Smooth muscle cell (in vitro differentiated cells): Measurements from ENCODE around the gene FLYWCH1. TPM values are rescaled to one million over a fixed set of nuclear protein-coding genes. Genes with fewer than 3 reads are reported as not detected.

Source experiments
- DNase-seq: peaks from one replicate; lab custom pipeline; 2025; ENCODE audit not compliant: unreplicated experiment; lab: John Stamatoyannopoulos, UW
- H2AFZ ChIP-seq: fragments of 200-600 bp; sonication (generic); 2 replicates; pipeline ENCODE4 v1.6.0; 2016; ENCODE audit warnings: antibody characterized with exemption, low read depth, mild to moderate bottlenecking
- H3F3A ChIP-seq: fragments of 200-600 bp; sonication (generic); 2 replicates; pipeline ENCODE4 v1.6.0; 2017; ENCODE audit warnings: antibody characterized with exemption, low read depth
- H3K27ac ChIP-seq: fragments of 200-600 bp; sonication (generic); 2 replicates; pipeline ENCODE4 v1.5.1; 2016; ENCODE audit warnings: low read depth, mild to moderate bottlenecking
- H3K27me3 ChIP-seq: fragments of 200-600 bp; sonication (generic); 2 replicates; pipeline ENCODE4 v1.6.1; 2016; ENCODE audit warnings: low read depth, mild to moderate bottlenecking
- H3K36me3 ChIP-seq: fragments of 200-600 bp; sonication (generic); 2 replicates; pipeline ENCODE4 v1.5.1; 2016; ENCODE audit warnings: low read depth
- H3K4me1 ChIP-seq: fragments of 200-600 bp; sonication (generic); 2 replicates; pipeline ENCODE4 v1.5.1; 2016; ENCODE audit warnings: low read depth
- H3K4me2 ChIP-seq: fragments of 200-600 bp; sonication (generic); 2 replicates; pipeline ENCODE4 v1.6.0; 2016; ENCODE audit warnings: mild to moderate bottlenecking
- H3K4me3 ChIP-seq: fragments of 200-600 bp; sonication (generic); 2 replicates; pipeline ENCODE4 v1.5.1; 2016; ENCODE audit warnings: mild to moderate bottlenecking
- H3K79me2 ChIP-seq: fragments of 200-600 bp; sonication (generic); 2 replicates; pipeline ENCODE4 v1.6.0; 2016; ENCODE audit warnings: low read depth, mild to moderate bottlenecking
- H3K9ac ChIP-seq: fragments of 200-600 bp; sonication (generic); 2 replicates; pipeline ENCODE4 v1.6.0; 2016; ENCODE audit warnings: low read depth
- H3K9me3 ChIP-seq: fragments of 200-600 bp; sonication (generic); replicated peaks from 2 replicates; pipeline ENCODE4 v1.5.1; 2016; ENCODE audit warnings: low read depth
- H4K20me1 ChIP-seq: fragments of 200-600 bp; sonication (generic); 2 replicates; pipeline ENCODE4 v1.6.0; 2016; ENCODE audit warnings: low read depth
- WGBS: methylation state at CpG from one replicate; pipeline ENCODE4 v1.1.7; 2016; ENCODE audit warnings: low lambda C conversion rate; 5-methylcytosine and 5-hydroxymethylcytosine counted together
- polyA plus RNA-seq: library from polyadenylated mRNA; unstranded; fragments of >200 nt; fragmentation: Nextera tagmentation; extraction: Ambion mirVana; gene quantifications from 2 replicates; pipeline ENCODE4 v1.2.1, GENCODE V29; 2016
- total RNA-seq: library from RNA; depleted of rRNA; stranded (reverse); fragments of >200 nt; gene quantifications from 2 replicates; pipeline ENCODE4 v1.2.3, GENCODE V29; 2014
- TF ChIP-seq, protein P1 (sequence below): fragments of 200-600 bp; sonication (generic); IDR thresholded peaks from 2 replicates; pipeline ENCODE4 v1.5.1; 2017; ENCODE audit warnings: borderline replicate concordance, mild to moderate bottlenecking, antibody characterized with exemption; ENCODE audit not compliant: insufficient read depth, poor library complexity, severe bottlenecking

The FLYWCH1 gene
- total and polyA plus RNA-seq, 2 experiments from 2014 or later, result 13.5 to 26.0 TPM

DNA sequence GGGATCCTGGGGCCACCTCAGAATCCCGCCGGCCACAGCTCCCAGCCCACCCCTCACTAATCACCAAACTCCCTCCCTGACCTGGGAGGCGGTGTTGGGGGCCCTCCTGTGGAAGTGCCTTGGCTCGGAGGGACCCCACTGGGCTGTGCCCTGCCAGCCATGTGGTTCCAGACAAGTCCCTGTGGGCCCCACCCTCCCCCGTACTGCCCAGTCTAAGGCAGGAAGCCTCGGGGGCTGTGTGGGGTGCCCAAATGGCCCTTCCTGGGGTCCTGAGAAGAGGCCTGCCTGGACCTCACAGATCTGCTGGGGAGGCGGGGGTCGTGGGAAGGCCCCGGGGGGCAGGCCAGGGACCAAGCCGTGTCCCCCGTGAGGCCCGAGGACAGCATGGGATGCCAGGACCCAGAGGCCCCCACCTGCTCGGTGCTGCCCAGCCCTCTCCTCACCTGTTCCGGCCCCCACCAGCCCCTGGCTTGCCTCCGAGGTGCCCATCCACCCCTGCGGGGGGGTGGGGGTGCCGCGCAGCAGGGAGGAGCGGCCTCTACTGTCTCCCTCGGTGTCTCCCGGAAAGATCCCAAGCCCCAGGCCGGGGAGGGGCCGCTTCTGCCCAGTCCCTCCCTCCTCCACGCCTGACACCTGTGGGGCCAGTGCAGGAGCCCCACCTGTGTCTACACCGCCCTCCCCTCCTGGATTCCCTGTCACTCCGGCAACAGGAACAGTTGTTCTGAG is 43.1 kb downstream of the FLYWCH1 start:
- Histone ChIP-seq H3K79me2 (no peaks in the 10 kb centered on the region), H3K9ac (no peak overlapping the region), H3K9me3 (no peaks in the 10 kb centered on the region)

DNA sequence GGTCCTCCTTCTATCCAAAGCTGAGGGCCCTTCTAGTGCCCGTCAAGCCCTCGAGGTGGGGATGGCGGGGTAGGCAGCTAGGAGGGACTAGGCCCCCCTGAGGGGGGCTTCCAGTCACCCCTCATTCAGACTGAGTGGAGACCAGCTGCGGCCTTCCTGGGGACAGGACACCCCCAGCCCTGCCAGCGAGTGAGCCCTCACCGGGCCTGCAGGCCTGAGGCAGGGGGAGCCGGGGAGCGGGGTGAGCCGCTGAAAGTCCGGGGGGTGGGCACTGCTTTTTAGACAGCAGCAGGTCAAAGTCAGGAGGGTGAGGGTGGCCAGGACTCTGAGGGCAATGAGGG is 43.7 kb downstream of the FLYWCH1 start:
- Histone ChIP-seq H3K9ac (no peak overlapping the region), H2AFZ (no peak overlapping the region), H3K4me3 (no peak overlapping the region), H3K27ac (no peak overlapping the region), H3K79me2 (no peaks in the 10 kb centered on the region), H3K9me3 (no peaks in the 10 kb centered on the region), H3K4me1 (no peaks in the 10 kb centered on the region), H3K36me3 (no peaks in the 10 kb centered on the region), H3K4me2 (no peak overlapping the region), H3F3A (no peaks in the 10 kb centered on the region), H4K20me1 (no peaks in the 10 kb centered on the region), H3K27me3 (no peaks in the 10 kb centered on the region)
- TF ChIP-seq, protein P1, sequence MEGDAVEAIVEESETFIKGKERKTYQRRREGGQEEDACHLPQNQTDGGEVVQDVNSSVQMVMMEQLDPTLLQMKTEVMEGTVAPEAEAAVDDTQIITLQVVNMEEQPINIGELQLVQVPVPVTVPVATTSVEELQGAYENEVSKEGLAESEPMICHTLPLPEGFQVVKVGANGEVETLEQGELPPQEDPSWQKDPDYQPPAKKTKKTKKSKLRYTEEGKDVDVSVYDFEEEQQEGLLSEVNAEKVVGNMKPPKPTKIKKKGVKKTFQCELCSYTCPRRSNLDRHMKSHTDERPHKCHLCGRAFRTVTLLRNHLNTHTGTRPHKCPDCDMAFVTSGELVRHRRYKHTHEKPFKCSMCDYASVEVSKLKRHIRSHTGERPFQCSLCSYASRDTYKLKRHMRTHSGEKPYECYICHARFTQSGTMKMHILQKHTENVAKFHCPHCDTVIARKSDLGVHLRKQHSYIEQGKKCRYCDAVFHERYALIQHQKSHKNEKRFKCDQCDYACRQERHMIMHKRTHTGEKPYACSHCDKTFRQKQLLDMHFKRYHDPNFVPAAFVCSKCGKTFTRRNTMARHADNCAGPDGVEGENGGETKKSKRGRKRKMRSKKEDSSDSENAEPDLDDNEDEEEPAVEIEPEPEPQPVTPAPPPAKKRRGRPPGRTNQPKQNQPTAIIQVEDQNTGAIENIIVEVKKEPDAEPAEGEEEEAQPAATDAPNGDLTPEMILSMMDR, result no peak
- WGBS, result 90% methylated on average over 7 of the region's 10 CpGs
- no peak for DNase-seq

More for the DNA sequence above, 43.1 kb downstream of the FLYWCH1 start:
- H3K4me2 ChIP-seq, result no peak overlapping the region
- H3K4me1 ChIP-seq, result no peaks in the 10 kb centered on the region
- H3K27ac ChIP-seq, result no peak overlapping the region
- no peak overlapping the region for H3K4me3 ChIP-seq
- WGBS, result 81% methylated on average over 18 of the region's 26 CpGs
- TF ChIP-seq, protein P1, result no peak
- H3F3A ChIP-seq, result no peaks in the 10 kb centered on the region
- no peak for DNase-seq
- H3K27me3 ChIP-seq, result no peaks in the 10 kb centered on the region
- no peak overlapping the region for H2AFZ ChIP-seq
- H4K20me1 ChIP-seq, result no peaks in the 10 kb centered on the region
- H3K36me3 ChIP-seq, result no peaks in the 10 kb centered on the region

DNA sequence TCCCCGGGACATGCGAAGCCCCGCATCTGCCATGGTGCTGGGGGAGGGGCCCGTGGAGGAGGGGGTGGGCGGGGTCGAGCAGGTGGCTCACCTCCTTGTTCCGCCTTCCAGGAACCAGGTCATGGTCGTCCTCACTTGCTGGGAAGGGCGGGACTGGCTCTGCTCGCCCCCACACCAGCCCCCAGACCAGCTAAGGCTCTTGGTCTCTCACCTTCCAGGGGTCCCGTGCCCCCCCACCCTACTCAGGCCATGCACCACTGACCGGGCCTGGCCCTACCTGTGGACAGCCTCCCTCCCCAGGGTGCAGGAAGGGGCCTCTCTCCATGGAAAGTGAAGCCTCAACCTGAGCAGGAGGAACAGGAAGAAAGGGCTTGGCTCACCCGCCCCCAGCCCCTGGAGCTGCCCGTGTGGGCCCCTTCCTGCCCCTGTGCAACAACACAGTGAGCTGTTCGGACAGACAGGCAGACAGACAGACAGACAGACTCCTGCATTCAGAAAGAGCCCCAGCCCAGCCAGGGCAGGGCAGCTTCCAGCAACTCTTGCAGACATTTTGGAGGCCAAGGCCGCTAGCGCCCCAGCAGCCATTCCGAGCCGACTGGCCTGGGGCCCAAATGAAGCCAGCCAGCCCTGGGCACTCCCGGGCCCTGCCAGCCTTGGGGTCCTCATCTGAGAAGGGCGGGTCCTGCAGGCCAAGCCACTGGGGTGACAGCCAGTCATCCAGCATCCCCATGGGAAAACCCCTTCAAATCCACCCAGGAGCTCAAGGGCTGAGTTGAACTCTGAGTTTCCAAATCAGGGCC is 44.2 kb downstream of the FLYWCH1 start:
- Histone ChIP-seq H3K27ac (no peak overlapping the region), H3K4me2 (no peak overlapping the region), H2AFZ (no peak overlapping the region), H3K4me3 (no peak overlapping the region), H3K4me1 (no peaks in the 10 kb centered on the region), H4K20me1 (no peaks in the 10 kb centered on the region), H3K9me3 (no peaks in the 10 kb centered on the region), H3K79me2 (no peaks in the 10 kb centered on the region), H3F3A (no peaks in the 10 kb centered on the region), H3K9ac (no peak overlapping the region), H3K27me3 (no peaks in the 10 kb centered on the region), H3K36me3 (no peaks in the 10 kb centered on the region)
- DNase-seq, result no peak
- WGBS, result 91% methylated on average over 11 of the region's 21 CpGs
- TF ChIP-seq, protein P1, result no peak

DNA sequence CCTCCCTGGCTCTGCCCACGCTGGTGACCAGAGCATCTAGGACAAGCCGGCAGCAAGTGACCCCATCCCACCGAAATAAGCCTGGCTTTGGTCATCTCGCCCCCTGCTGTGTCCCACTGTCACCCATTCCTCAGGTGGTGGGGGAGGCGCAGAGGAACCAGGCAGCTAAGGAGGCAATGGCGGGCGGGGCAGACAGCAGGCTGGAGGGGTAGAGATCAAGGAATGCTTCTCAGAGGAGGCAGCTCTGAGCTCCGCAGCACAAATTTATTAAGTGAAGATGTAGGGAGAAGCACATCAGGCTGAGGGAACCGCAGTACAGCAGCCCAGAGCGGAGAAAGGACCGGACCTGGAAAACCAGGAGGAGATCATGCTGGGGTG is 44.8 kb downstream of the FLYWCH1 start:
- Histone ChIP-seq H3F3A (no peaks in the 10 kb centered on the region), H3K9ac (no peak overlapping the region), H4K20me1 (no peaks in the 10 kb centered on the region), H3K4me2 (no peak overlapping the region), H3K36me3 (no peaks in the 10 kb centered on the region), H3K4me1 (no peaks in the 10 kb centered on the region), H3K79me2 (no peaks in the 10 kb centered on the region), H2AFZ (no peak overlapping the region), H3K4me3 (no peak overlapping the region), H3K27ac (no peak overlapping the region), H3K27me3 (no peaks in the 10 kb centered on the region), H3K9me3 (no peaks in the 10 kb centered on the region)
- TF ChIP-seq, protein P1, result no peak
- DNase-seq, result no peak
- WGBS, result 89% methylated on average over 11 of the region's 11 CpGs
